Measurements from ENCODE around the gene LMAN1L. TPM values are rescaled to one million over a fixed set of nuclear protein-coding genes. Genes with fewer than 3 reads are reported as not detected.

LMAN1L gene
- total RNA-seq, 1 experiment from 2014 or later, result not detected

DNA sequence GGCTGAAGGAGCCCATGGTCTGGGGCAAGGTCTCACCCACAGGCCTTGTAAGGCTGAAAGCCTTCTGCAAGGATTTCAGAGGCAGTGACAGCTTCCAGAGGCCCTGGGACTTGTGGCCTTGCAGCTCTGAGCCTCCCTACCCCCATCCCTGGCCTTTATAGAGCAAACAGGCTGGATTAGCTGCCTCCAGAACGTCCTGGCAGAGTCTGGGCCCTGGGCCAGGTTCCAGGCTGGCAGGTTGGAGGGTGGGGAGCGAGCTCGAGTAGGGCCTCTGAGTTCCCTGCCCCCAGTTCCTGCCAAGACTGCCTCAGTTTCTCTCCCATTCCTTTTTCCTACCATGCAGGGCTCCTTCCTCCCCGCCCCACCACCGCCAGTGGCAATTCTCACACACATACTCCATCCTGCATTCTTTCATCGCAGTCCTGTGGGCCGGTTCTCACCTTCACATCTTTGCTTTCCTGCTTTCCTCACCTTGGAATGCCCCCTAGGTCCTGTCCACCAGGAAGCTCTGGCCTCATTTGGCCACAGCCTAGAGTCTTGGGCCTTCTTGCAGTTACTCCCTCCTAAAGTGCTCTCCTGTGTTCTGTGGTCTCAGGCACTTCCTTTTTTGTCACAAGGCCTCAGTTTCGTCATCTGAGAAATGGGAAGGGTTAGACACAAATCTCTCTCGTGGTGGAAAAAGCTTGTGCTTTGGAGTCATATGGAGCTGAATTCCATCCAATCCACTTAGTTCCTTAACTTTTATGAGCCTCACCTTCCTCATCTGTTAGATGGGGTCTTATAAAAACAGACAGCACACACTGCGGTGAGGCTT is 2.7 kb downstream of the LMAN1L start:
- DNase-seq (ENCODE audit: low spot score), result no peak
- H3K27me3 Mint-ChIP-seq (ENCODE audit: low read depth), result no peaks in the 10 kb centered on the region; the same call in 1 of the 2 replicates
- no peak for ATAC-seq
- ChIA-PET CTCF (interaction anchor here (0.8 to 2.4 kb wide), 4 partner anchors 28 to 47 kb away, joined by 3 to 7 read pairs (median 3); no protein-coding TSS in a partner anchor), POLR2A (no interaction called here)
- H3K36me3 Mint-ChIP-seq, result no peaks in the 10 kb centered on the region
- TF ChIP-seq, protein P1, sequence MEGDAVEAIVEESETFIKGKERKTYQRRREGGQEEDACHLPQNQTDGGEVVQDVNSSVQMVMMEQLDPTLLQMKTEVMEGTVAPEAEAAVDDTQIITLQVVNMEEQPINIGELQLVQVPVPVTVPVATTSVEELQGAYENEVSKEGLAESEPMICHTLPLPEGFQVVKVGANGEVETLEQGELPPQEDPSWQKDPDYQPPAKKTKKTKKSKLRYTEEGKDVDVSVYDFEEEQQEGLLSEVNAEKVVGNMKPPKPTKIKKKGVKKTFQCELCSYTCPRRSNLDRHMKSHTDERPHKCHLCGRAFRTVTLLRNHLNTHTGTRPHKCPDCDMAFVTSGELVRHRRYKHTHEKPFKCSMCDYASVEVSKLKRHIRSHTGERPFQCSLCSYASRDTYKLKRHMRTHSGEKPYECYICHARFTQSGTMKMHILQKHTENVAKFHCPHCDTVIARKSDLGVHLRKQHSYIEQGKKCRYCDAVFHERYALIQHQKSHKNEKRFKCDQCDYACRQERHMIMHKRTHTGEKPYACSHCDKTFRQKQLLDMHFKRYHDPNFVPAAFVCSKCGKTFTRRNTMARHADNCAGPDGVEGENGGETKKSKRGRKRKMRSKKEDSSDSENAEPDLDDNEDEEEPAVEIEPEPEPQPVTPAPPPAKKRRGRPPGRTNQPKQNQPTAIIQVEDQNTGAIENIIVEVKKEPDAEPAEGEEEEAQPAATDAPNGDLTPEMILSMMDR (IDR thresholded peaks at IDR 0.05), result no peak
- TF ChIP-seq RORB (CRISPR knock-in tag; IDR thresholded peaks at IDR 0.05), result no peak
- TF ChIP-seq, protein P2, sequence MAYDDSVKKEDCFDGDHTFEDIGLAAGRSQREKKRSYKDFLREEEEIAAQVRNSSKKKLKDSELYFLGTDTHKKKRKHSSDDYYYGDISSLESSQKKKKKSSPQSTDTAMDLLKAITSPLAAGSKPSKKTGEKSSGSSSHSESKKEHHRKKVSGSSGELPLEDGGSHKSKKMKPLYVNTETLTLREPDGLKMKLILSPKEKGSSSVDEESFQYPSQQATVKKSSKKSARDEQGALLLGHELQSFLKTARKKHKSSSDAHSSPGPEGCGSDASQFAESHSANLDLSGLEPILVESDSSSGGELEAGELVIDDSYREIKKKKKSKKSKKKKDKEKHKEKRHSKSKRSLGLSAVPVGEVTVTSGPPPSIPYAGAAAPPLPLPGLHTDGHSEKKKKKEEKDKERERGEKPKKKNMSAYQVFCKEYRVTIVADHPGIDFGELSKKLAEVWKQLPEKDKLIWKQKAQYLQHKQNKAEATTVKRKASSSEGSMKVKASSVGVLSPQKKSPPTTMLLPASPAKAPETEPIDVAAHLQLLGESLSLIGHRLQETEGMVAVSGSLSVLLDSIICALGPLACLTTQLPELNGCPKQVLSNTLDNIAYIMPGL (CRISPR knock-in tag; IDR thresholded peaks at IDR 0.05), result no peak
- TF ChIP-seq, protein P3, sequence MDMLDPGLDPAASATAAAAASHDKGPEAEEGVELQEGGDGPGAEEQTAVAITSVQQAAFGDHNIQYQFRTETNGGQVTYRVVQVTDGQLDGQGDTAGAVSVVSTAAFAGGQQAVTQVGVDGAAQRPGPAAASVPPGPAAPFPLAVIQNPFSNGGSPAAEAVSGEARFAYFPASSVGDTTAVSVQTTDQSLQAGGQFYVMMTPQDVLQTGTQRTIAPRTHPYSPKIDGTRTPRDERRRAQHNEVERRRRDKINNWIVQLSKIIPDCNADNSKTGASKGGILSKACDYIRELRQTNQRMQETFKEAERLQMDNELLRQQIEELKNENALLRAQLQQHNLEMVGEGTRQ (CRISPR knock-in tag; IDR thresholded peaks at IDR 0.05), result no peak
- TF ChIP-seq, protein P4, sequence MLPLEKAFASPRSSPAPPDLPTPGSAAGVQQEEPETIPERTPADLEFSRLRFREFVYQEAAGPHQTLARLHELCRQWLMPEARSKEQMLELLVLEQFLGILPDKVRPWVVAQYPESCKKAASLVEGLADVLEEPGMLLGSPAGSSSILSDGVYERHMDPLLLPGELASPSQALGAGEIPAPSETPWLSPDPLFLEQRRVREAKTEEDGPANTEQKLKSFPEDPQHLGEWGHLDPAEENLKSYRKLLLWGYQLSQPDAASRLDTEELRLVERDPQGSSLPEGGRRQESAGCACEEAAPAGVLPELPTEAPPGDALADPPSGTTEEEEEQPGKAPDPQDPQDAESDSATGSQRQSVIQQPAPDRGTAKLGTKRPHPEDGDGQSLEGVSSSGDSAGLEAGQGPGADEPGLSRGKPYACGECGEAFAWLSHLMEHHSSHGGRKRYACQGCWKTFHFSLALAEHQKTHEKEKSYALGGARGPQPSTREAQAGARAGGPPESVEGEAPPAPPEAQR (CRISPR knock-in tag; IDR thresholded peaks at IDR 0.05), result no peak
- no peak for TF ChIP-seq NR3C1 (CRISPR knock-in tag; conservative IDR thresholded peaks at IDR 0.05; ENCODE audit: low read depth)
- no peak for TF ChIP-seq MXD4 (CRISPR knock-in tag; IDR thresholded peaks at IDR 0.05; ENCODE audit: borderline replicate concordance)
- no peak for TF ChIP-seq NFYB (CRISPR knock-in tag; conservative IDR thresholded peaks at IDR 0.05; ENCODE audit: low read depth)
- H3K27ac Mint-ChIP-seq, result no peak overlapping the region; the same call in 1 of the 2 replicates
- no peaks in the 10 kb centered on the region for H3K9me3 Mint-ChIP-seq
- peaks cover 9% of the 10 kb centered on the region for H3K4me1 Mint-ChIP-seq
- no peak overlapping the region for H3K4me3 Mint-ChIP-seq

DNA sequence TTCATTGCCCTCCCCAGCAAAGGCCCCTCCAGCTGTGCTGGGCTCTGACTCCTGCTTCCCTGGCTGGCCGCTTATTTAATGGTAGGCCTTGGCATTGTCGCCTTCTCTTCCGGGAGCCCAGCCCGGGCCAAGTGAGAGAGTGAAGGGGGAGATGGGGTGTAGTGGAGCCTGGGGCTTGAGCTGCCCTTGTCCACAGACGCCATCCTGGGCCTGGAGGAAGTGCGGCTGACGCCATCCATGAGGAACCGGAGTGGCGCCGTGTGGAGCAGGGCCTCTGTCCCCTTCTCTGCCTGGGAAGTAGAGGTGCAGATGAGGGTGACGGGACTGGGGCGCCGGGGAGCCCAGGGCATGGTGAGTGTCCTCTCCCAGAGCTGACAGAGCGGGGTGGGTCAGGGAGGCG is 3.3 kb downstream of the LMAN1L start:
- H3K27me3 Mint-ChIP-seq (ENCODE audit: low read depth), result no peaks in the 10 kb centered on the region; the same call in 1 of the 2 replicates
- DNase-seq (ENCODE audit: low spot score) (no peak), ATAC-seq (no peak)
- H3K4me3 Mint-ChIP-seq, result no peak overlapping the region
- peaks cover 11% of the 10 kb centered on the region for H3K4me1 Mint-ChIP-seq
- no peaks in the 10 kb centered on the region for H3K9me3 Mint-ChIP-seq
- CTCF ChIA-PET, result interaction anchor here (0.6 to 4.0 kb wide), 6 partner anchors 28 to 102 kb away, joined by 3 to 11 read pairs (median 3); no protein-coding TSS in a partner anchor
- POLR2A ChIA-PET, result no interaction called here
- H3K36me3 Mint-ChIP-seq, result no peaks in the 10 kb centered on the region
- no peak overlapping the region for H3K27ac Mint-ChIP-seq
- TF ChIP-seq GRHL2 (CRISPR knock-in tag; IDR thresholded peaks at IDR 0.05; ENCODE audit: insufficient replicate concordance, severe bottlenecking) (no peak), TEAD1 (CRISPR knock-in tag; IDR thresholded peaks at IDR 0.05) (no peak), ZNF423 (CRISPR knock-in tag; IDR thresholded peaks at IDR 0.05) (no peak), CBFB (CRISPR knock-in tag; IDR thresholded peaks at IDR 0.05; ENCODE audit: low read depth) (no peak), JAZF1 (CRISPR knock-in tag; IDR thresholded peaks at IDR 0.05) (no peak), OVOL2 (CRISPR knock-in tag; IDR thresholded peaks at IDR 0.05; ENCODE audit: borderline replicate concordance) (no peak), CREM (CRISPR knock-in tag; IDR thresholded peaks at IDR 0.05) (no peak), MXD4 (CRISPR knock-in tag; IDR thresholded peaks at IDR 0.05; ENCODE audit: borderline replicate concordance) (no peak)
- TF ChIP-seq, protein P2 (CRISPR knock-in tag; IDR thresholded peaks at IDR 0.05), result no peak
- TF ChIP-seq, protein P5, sequence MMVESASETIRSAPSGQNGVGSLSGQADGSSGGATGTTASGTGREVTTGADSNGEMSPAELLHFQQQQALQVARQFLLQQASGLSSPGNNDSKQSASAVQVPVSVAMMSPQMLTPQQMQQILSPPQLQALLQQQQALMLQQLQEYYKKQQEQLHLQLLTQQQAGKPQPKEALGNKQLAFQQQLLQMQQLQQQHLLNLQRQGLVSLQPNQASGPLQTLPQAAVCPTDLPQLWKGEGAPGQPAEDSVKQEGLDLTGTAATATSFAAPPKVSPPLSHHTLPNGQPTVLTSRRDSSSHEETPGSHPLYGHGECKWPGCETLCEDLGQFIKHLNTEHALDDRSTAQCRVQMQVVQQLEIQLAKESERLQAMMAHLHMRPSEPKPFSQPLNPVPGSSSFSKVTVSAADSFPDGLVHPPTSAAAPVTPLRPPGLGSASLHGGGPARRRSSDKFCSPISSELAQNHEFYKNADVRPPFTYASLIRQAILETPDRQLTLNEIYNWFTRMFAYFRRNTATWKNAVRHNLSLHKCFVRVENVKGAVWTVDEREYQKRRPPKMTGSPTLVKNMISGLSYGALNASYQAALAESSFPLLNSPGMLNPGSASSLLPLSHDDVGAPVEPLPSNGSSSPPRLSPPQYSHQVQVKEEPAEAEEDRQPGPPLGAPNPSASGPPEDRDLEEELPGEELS (CRISPR knock-in tag; IDR thresholded peaks at IDR 0.05), result no peak
- TF ChIP-seq, protein P3 (CRISPR knock-in tag; IDR thresholded peaks at IDR 0.05), result no peak
- TF ChIP-seq, protein P6, sequence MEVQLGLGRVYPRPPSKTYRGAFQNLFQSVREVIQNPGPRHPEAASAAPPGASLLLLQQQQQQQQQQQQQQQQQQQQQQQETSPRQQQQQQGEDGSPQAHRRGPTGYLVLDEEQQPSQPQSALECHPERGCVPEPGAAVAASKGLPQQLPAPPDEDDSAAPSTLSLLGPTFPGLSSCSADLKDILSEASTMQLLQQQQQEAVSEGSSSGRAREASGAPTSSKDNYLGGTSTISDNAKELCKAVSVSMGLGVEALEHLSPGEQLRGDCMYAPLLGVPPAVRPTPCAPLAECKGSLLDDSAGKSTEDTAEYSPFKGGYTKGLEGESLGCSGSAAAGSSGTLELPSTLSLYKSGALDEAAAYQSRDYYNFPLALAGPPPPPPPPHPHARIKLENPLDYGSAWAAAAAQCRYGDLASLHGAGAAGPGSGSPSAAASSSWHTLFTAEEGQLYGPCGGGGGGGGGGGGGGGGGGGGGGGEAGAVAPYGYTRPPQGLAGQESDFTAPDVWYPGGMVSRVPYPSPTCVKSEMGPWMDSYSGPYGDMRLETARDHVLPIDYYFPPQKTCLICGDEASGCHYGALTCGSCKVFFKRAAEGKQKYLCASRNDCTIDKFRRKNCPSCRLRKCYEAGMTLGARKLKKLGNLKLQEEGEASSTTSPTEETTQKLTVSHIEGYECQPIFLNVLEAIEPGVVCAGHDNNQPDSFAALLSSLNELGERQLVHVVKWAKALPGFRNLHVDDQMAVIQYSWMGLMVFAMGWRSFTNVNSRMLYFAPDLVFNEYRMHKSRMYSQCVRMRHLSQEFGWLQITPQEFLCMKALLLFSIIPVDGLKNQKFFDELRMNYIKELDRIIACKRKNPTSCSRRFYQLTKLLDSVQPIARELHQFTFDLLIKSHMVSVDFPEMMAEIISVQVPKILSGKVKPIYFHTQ (CRISPR knock-in tag; IDR thresholded peaks at IDR 0.05), result no peak
- TF ChIP-seq, protein P7, sequence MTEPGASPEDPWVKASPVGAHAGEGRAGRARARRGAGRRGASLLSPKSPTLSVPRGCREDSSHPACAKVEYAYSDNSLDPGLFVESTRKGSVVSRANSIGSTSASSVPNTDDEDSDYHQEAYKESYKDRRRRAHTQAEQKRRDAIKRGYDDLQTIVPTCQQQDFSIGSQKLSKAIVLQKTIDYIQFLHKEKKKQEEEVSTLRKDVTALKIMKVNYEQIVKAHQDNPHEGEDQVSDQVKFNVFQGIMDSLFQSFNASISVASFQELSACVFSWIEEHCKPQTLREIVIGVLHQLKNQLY (CRISPR knock-in tag; IDR thresholded peaks at IDR 0.05), result no peak
